Measurements from ENCODE around the gene HOXD13. TPM values are rescaled to one million over a fixed set of nuclear protein-coding genes. Genes with fewer than 3 reads are reported as not detected.

The HOXD13 gene
- total and polyA plus RNA-seq, 7 experiments from 2014 or later = not detected

DNA sequence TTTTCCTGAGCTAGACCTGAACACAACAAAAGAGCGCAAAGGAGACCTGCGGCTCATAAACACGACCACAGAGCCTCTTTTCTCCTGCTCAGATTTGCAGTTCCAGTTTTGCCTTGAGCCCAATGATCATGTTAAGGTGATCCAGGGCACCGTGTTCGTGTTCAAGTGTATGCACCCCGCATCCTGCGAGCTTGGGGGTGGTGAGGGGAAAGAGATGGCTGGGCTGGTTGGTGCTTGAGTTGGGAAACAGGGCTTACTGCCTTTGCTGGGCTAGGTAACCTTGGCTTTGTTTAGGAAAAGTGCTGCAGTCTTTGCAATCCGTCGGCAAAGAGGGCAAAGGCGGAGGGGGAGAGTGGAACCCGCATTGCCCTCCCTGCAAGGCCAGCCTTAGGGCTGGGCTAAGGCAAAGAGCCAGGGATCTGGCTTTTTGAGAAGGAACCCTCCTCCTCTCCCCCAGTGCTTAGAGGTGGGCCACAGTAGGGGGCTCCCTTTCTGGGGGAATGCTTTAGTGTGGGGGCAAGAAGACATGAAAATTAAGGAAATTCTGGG is 25.4 kb downstream of the HOXD13 start:
- Mint-ChIP-seq H3K9me3 (peaks cover 2 to 49% (median 11%) of the 10 kb centered on the region in 11 donors), H3K4me1 (peaks cover 0 to 13% (median 7%) of the 10 kb centered on the region in 7 donors), H3K27me3 (peaks cover 75 to 92% (median 76%) of the 10 kb centered on the region in 5 donors), H3K36me3 (peaks cover 0 to 11% (median 4%) of the 10 kb centered on the region in 5 donors), H3K27ac (peak overlapping the region in 1 of 9 donors; percentile 42), H3K4me3 (no peak overlapping the region)
- CTCF ChIA-PET = no interaction called here
- Histone ChIP-seq H3K36me3 (ENCODE audit: control insufficient read depth in 2 of 3, insufficient read depth in 3 of 3, low read length in 3 of 3) (no peaks in the 10 kb centered on the region), H3K4me1 (ENCODE audit: control insufficient read depth in 2 of 2, insufficient read depth in 2 of 2, low read length in 2 of 2) (peaks cover 0 to 8% of the 10 kb centered on the region in 2 donors), H3K27ac (ENCODE audit: low read depth, low read length) (no peak overlapping the region), H3K27me3 (ENCODE audit: control insufficient read depth in 2 of 2, insufficient read depth in 2 of 2, low read length in 2 of 2) (peaks cover 24 to 95% of the 10 kb centered on the region in 2 donors), H3K9me3 (ENCODE audit: control insufficient read depth in 2 of 3, low read length in 3 of 3) (peaks cover 0 to 6% (median 0%) of the 10 kb centered on the region in 3 experiments), H3K4me3 (ENCODE audit: low read length) (no peak overlapping the region)
- intact Hi-C loops (cut with micrococcal nuclease) = no loop called here
- ATAC-seq = no peak
- POLR2A ChIA-PET = no interaction called here
- no peak for DNase-seq

DNA sequence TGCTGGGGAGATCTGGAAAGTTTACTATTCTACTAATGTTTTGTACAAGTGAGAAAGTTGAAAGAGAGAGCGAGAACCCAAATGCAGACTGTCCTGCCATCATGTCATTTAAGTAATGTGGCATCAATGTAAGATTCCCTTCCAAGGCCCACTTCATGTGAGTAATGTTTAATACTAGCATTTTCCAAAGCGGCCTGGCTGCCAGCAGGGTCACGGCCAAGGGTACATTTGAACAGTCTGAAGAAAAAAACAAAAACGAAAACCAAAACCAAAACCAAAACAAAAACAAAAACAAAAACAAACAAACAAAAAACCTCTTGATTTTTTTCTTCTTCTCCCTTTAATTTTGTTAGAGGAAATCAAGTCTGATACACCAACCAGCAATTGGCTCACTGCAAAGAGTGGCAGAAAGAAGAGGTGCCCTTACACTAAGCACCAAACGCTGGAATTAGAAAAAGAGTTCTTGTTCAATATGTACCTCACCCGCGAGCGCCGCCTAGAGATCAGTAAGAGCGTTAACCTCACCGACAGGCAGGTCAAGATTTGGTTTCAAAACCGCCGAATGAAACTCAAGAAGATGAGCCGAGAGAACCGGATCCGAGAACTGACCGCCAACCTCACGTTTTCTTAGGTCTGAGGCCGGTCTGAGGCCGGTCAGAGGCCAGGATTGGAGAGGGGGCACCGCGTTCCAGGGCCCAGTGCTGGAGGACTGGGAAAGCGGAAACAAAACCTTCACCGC is 26.2 kb downstream of the HOXD13 start:
- intact Hi-C loops (cut with micrococcal nuclease) = no loop called here
- H3K27me3 ChIP-seq (ENCODE audit: control insufficient read depth in 2 of 2, insufficient read depth in 2 of 2, low read length in 2 of 2) = peaks cover 24 to 92% of the 10 kb centered on the region in 2 donors
- POLR2A ChIA-PET = no interaction called here
- H3K36me3 ChIP-seq (ENCODE audit: control insufficient read depth in 2 of 3, insufficient read depth in 3 of 3, low read length in 3 of 3) = no peaks in the 10 kb centered on the region
- ATAC-seq (no peak), DNase-seq (no peak)
- CTCF ChIA-PET = no interaction called here
- H3K9me3 ChIP-seq (ENCODE audit: control insufficient read depth in 2 of 3, low read length in 3 of 3) = peaks cover 0 to 4% (median 0%) of the 10 kb centered on the region in 3 experiments
- peaks cover 0 to 15% of the 10 kb centered on the region in 2 donors for H3K4me1 ChIP-seq (ENCODE audit: control insufficient read depth in 2 of 2, insufficient read depth in 2 of 2, low read length in 2 of 2)
- Mint-ChIP-seq H3K9me3 (peaks cover 2 to 43% (median 8%) of the 10 kb centered on the region in 11 donors), H3K27me3 (peaks cover 72 to 88% (median 74%) of the 10 kb centered on the region in 5 donors), H3K4me1 (peaks cover 0 to 19% (median 11%) of the 10 kb centered on the region in 7 donors), H3K27ac (peak overlapping the region in 5 of 9 donors; percentile 37 to 76 (median 50)), H3K36me3 (peaks cover 0 to 11% (median 4%) of the 10 kb centered on the region in 5 donors), H3K4me3 (peak overlapping the region in 3 of 10 donors; percentile 2 to 60 (median 29))
- H3K27ac ChIP-seq (ENCODE audit: low read depth, low read length) = no peak overlapping the region
- no peak overlapping the region for H3K4me3 ChIP-seq (ENCODE audit: low read length)

DNA sequence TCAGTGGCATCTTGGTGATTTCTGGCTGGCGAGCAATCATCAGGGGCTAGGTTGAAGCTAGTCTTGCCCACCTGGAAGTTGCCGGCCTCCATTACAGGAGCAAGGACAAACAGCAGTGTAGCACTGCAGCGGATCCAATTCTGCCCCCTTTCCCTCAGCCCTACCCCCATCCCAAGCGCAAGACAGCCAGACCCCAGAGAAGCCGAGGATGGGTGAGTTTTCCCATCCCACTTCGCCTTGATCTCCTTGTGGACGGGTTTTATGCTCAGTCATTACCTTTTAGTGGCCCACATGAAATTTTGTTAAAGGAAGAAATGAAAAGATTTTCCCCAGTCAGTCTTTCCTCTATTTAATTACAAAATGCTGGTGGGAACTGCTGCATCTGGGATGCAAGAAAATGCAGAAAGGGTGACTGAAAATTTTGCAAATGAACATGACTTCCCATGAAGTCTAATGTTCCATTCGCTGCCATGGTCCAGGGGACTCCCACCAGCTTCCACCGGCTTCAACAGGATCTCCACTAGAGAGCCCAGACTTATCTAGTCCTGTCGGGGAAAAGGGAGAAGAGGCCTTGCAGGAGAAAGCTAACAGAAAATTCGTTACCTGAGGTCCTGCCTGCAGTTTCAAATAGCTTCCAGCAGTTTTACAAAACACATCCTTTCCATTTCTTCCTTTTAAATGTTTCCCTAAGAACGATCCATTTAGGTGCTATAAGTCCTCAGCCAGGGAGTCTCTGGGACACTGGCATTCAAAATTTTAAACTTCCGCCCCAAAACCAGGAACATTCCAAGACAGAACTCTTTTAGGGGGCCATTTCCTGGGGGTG is 28.1 kb downstream of the HOXD13 start:
- CTCF ChIA-PET = interaction anchor here (0.7 kb wide), 1 partner anchor 533 kb away, joined by 3 read pairs; no protein-coding TSS in a partner anchor
- H3K9me3 ChIP-seq (ENCODE audit: control insufficient read depth in 2 of 3, low read length in 3 of 3) = no peaks in the 10 kb centered on the region
- H3K27me3 Mint-ChIP-seq = peaks cover 75 to 90% (median 77%) of the 10 kb centered on the region in 5 donors
- peaks cover 0 to 15% of the 10 kb centered on the region in 2 donors for H3K4me1 ChIP-seq (ENCODE audit: control insufficient read depth in 2 of 2, insufficient read depth in 2 of 2, low read length in 2 of 2)
- H3K4me3 Mint-ChIP-seq = peak overlapping the region in 5 of 10 donors; percentile 20 to 37 (median 30)
- H3K27me3 ChIP-seq (ENCODE audit: control insufficient read depth in 2 of 2, insufficient read depth in 2 of 2, low read length in 2 of 2) = peaks cover 15 to 88% of the 10 kb centered on the region in 2 donors
- H3K27ac Mint-ChIP-seq = peak overlapping the region in 4 of 9 donors; percentile 11 to 63 (median 34)
- H3K4me3 ChIP-seq (ENCODE audit: low read length) = no peak overlapping the region
- ATAC-seq (no peak), DNase-seq (no peak)
- peaks cover 0 to 11% (median 2%) of the 10 kb centered on the region in 5 donors for H3K36me3 Mint-ChIP-seq
- H3K9me3 Mint-ChIP-seq = peaks cover 2 to 33% (median 6%) of the 10 kb centered on the region in 11 donors
- H3K27ac ChIP-seq (ENCODE audit: low read depth, low read length) = no peak overlapping the region
- intact Hi-C loops (cut with micrococcal nuclease) = loop anchor here (10.0 kb wide), 3 partner anchors 1214 to 1786 kb away; partner anchors contain the start of gene SP9 (in 1 of the 2)
- POLR2A ChIA-PET = interaction anchor here (0.7 kb wide), 1 partner anchor 24 kb away, joined by 3 read pairs; no protein-coding TSS in a partner anchor
- H3K36me3 ChIP-seq (ENCODE audit: control insufficient read depth in 2 of 3, insufficient read depth in 3 of 3, low read length in 3 of 3) = no peaks in the 10 kb centered on the region
- peaks cover 0 to 25% (median 14%) of the 10 kb centered on the region in 7 donors for H3K4me1 Mint-ChIP-seq

DNA sequence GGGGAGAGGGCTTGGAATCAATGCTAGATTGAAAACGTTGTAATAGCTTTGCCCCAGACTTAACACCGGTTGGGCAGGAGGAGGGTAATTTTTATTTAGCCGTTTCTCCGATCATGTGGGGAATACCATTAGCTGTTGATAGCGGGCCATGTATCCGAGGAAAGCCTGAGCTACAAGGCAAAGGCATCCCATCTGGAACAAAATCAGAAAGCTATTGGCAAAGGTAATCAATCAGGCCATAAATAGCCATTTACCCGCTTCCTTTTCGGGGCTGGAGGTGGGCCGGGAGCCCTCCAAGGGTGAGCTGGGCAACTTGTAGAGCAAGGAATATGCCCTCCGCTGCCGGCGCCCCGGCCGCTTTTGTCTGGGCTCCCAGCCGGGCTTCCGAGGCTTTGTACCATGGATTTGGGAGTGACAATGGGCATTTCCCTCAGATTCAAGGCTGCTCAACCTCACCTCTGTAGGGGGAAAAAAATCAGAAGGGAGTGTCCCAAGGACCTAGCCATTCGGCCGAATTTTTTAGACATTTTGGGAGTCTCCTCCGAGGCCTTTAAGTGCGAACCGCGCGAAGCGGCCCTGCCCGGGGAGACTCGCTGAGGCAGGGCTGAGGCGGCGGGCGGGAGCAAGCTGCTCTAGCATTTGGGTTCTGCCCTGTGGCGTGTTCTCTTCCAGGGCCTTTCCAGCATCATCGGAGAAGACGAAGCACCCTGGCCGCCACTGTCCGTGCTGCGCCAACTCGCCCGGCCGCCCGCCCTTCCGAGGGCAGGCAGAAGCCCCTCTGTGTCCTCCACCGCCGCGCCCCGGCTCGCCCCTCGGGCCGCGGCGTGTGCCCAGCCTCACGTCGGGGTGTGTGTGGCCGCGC is 28.9 kb downstream of the HOXD13 start:
- Histone ChIP-seq H3K4me1 (ENCODE audit: control insufficient read depth in 2 of 2, insufficient read depth in 2 of 2, low read length in 2 of 2) (peaks cover 0 to 15% of the 10 kb centered on the region in 2 donors), H3K27ac (ENCODE audit: low read depth, low read length) (no peak overlapping the region), H3K4me3 (ENCODE audit: low read length) (no peak overlapping the region), H3K36me3 (ENCODE audit: control insufficient read depth in 2 of 3, insufficient read depth in 3 of 3, low read length in 3 of 3) (no peaks in the 10 kb centered on the region), H3K9me3 (ENCODE audit: control insufficient read depth in 2 of 3, low read length in 3 of 3) (no peaks in the 10 kb centered on the region), H3K27me3 (ENCODE audit: control insufficient read depth in 2 of 2, insufficient read depth in 2 of 2, low read length in 2 of 2) (peaks cover 15 to 88% of the 10 kb centered on the region in 2 donors)
- H3K36me3 Mint-ChIP-seq = peaks cover 0 to 11% (median 2%) of the 10 kb centered on the region in 5 donors
- no peak for ATAC-seq
- ChIA-PET POLR2A (no interaction called here), CTCF (interaction anchor here (1.2 kb wide), 1 partner anchor 11 kb away, joined by 3 read pairs; no protein-coding TSS in a partner anchor)
- peaks cover 77 to 89% (median 80%) of the 10 kb centered on the region in 5 donors for H3K27me3 Mint-ChIP-seq
- peak overlapping the region in 8 of 10 donors; percentile 1 to 68 (median 35) for H3K4me3 Mint-ChIP-seq
- H3K9me3 Mint-ChIP-seq = peaks cover 2 to 30% (median 6%) of the 10 kb centered on the region in 11 donors
- intact Hi-C loops (cut with micrococcal nuclease) = loop anchor here (10.0 kb wide), 3 partner anchors 1213 to 1787 kb away; partner anchors contain the start of gene SP9 (in 1 of the 2)
- peak overlapping the region in 5 of 9 donors; percentile 11 to 63 (median 34) for H3K27ac Mint-ChIP-seq
- peak in 1 of 9 donors; percentile 21 for DNase-seq
- peaks cover 0 to 25% (median 14%) of the 10 kb centered on the region in 7 donors for H3K4me1 Mint-ChIP-seq

DNA sequence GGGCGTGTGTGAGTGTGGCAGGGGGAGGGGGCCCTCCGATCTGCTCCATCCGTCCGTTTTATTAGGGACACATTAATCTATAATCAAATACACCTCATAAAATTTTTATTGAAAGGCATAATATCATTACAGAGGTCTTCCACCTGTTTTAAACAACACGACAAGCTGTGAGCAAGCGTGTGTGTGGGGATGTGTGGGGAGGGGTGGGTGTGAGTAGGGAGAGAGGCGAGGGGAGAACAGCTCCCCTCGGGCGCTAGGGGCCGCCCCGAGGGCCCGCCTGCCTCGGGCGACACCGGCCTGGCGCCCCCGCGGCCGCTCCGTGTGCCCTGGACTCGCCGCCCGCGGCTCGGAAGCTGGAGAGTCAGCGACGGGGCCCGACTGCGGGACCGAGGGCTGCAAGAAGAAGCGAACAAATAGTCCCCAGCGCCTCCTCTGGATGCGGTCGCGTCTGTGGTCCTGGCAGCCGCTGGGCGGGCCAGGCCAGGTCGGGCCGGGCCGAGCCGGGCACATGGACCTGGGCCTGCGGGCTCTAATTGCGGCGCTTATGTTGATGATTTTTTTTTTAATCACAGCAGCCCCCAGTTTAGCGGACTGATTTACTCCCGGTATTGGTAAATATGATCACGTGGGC is 29.6 kb downstream of the HOXD13 start:
- Histone ChIP-seq H3K27ac (ENCODE audit: low read depth, low read length) (no peak overlapping the region), H3K4me1 (ENCODE audit: control insufficient read depth in 2 of 2, insufficient read depth in 2 of 2, low read length in 2 of 2) (peaks cover 0 to 15% of the 10 kb centered on the region in 2 donors), H3K27me3 (ENCODE audit: control insufficient read depth in 2 of 2, insufficient read depth in 2 of 2, low read length in 2 of 2) (peaks cover 21 to 84% of the 10 kb centered on the region in 2 donors), H3K36me3 (ENCODE audit: control insufficient read depth in 2 of 3, insufficient read depth in 3 of 3, low read length in 3 of 3) (no peaks in the 10 kb centered on the region), H3K9me3 (ENCODE audit: control insufficient read depth in 2 of 3, low read length in 3 of 3) (no peaks in the 10 kb centered on the region), H3K4me3 (ENCODE audit: low read length) (peak overlapping the region; percentile 33)
- Mint-ChIP-seq H3K27me3 (peaks cover 77 to 88% (median 80%) of the 10 kb centered on the region in 5 donors), H3K4me3 (peak overlapping the region in 9 of 10 donors; percentile 60 to 85 (median 76)), H3K36me3 (peaks cover 0 to 6% (median 2%) of the 10 kb centered on the region in 5 donors), H3K27ac (peak overlapping the region in 1 of 9 donors; percentile 52), H3K4me1 (peaks cover 0 to 29% (median 15%) of the 10 kb centered on the region in 7 donors), H3K9me3 (peaks cover 0 to 22% (median 6%) of the 10 kb centered on the region in 11 donors)
- DNase-seq (no peak), ATAC-seq (peak; percentile 31)
- intact Hi-C loops (cut with micrococcal nuclease) = loop anchor here (10.0 kb wide), 3 partner anchors 1213 to 1787 kb away; partner anchors contain the start of gene SP9 (in 1 of the 2)
- POLR2A ChIA-PET = interaction anchor here (0.5 kb wide), 1 partner anchor 1009 kb away, joined by 4 read pairs; no protein-coding TSS in a partner anchor
- CTCF ChIA-PET = interaction anchor here (1.2 kb wide), 1 partner anchor 12 kb away, joined by 3 read pairs; no protein-coding TSS in a partner anchor
